GM23338 (cell line): ENCODE data around the gene CALCOCO1. TPM values are rescaled to one million over a fixed set of nuclear protein-coding genes. Genes with fewer than 3 reads are reported as not detected.

ENCODE experiments used
- ATAC-seq: fragments of 200-7000 bp; cut with Tn5 transposase; 3 replicates; pipeline ENCODE4 v1.9.1; 2020
- DNase-seq: peaks from one replicate; pipeline ENCODE4 v3.0.0-alpha.2; 2015; ENCODE audit warnings: low spot score
- H2AFZ ChIP-seq: fragments of 200-600 bp; sonication (generic); 2 replicates; pipeline ENCODE4 v1.8.0; 2016; ENCODE audit warnings: antibody characterized with exemption, mild to moderate bottlenecking, moderate library complexity
- H3F3A ChIP-seq: fragments of 200-600 bp; sonication (generic); replicated peaks from 2 replicates; pipeline ENCODE4 v1.8.0; 2017; ENCODE audit warnings: antibody characterized with exemption, mixed run types, low read depth
- H3K27ac ChIP-seq: fragments of 200-600 bp; sonication (generic); 2 replicates; pipeline ENCODE4 v1.6.1; 2016; ENCODE audit warnings: low read depth
- H3K27me3 ChIP-seq: fragments of 200-600 bp; sonication (generic); 2 replicates; pipeline ENCODE4 v1.8.0; 2016; ENCODE audit warnings: mild to moderate bottlenecking, mixed run types, moderate library complexity; ENCODE audit not compliant: insufficient read depth
- H3K36me3 ChIP-seq: fragments of 200-600 bp; sonication (generic); 2 replicates; pipeline ENCODE4 v1.8.0; 2016; ENCODE audit warnings: mild to moderate bottlenecking; ENCODE audit not compliant: insufficient read depth
- H3K4me1 ChIP-seq: fragments of 200-600 bp; sonication (generic); 2 replicates; pipeline ENCODE4 v1.8.0; 2016; ENCODE audit warnings: mild to moderate bottlenecking, moderate library complexity; ENCODE audit not compliant: insufficient read depth
- H3K4me2 ChIP-seq: fragments of 200-600 bp; sonication (generic); 2 replicates; pipeline ENCODE4 v1.7.1; 2017; ENCODE audit warnings: mixed run types
- H3K4me3 ChIP-seq: fragments of 200-600 bp; sonication (generic); 2 replicates; pipeline ENCODE4 v1.6.1; 2016; ENCODE audit warnings: mixed run types
- H3K79me2 ChIP-seq: fragments of 200-600 bp; sonication (generic); replicated peaks from 2 replicates; pipeline ENCODE4 v1.8.0; 2017; ENCODE audit warnings: mild to moderate bottlenecking; ENCODE audit not compliant: insufficient read depth
- H3K9me2 ChIP-seq: fragments of 200-600 bp; sonication (generic); 2 replicates; pipeline ENCODE4 v1.8.0; 2017; ENCODE audit not compliant: insufficient read depth
- H4K20me1 ChIP-seq: fragments of 200-600 bp; sonication (generic); replicated peaks from 2 replicates; pipeline ENCODE4 v1.8.0; 2017; ENCODE audit warnings: mild to moderate bottlenecking; ENCODE audit not compliant: insufficient read depth
- H3K27ac Mint-ChIP-seq: 2 replicates; pipeline ENCODE4 v1.8.0; 2020; ENCODE audit warnings: inconsistent platforms, mild to moderate bottlenecking, moderate library complexity, mixed read lengths
- H3K27me3 Mint-ChIP-seq: 3 replicates; pipeline ENCODE4 v1.8.0; 2022; ENCODE audit warnings: low read depth, mild to moderate bottlenecking, moderate library complexity, mixed read lengths, inconsistent platforms; ENCODE audit not compliant: insufficient read depth, poor library complexity
- H3K36me3 Mint-ChIP-seq: 3 replicates; pipeline ENCODE4 v1.8.0; 2021; ENCODE audit warnings: low read depth, mild to moderate bottlenecking, inconsistent platforms, moderate library complexity, mixed read lengths
- H3K4me1 Mint-ChIP-seq: 3 replicates; pipeline ENCODE4 v1.8.0; 2020; ENCODE audit warnings: mild to moderate bottlenecking, inconsistent platforms, mixed read lengths
- H3K4me3 Mint-ChIP-seq: 3 replicates; pipeline ENCODE4 v1.8.0; 2021; ENCODE audit warnings: moderate library complexity, mild to moderate bottlenecking, inconsistent platforms, mixed read lengths
- H3K9me3 Mint-ChIP-seq: 3 replicates; pipeline ENCODE4 v1.8.0; 2020; ENCODE audit warnings: moderate library complexity, mild to moderate bottlenecking, inconsistent platforms, mixed read lengths
- CREB1 ChIP-seq: fragments of 250-450 bp; sonication (Bioruptor Pico); IDR thresholded peaks from 2 replicates; pipeline ENCODE4 v1.5.0; 2020; ENCODE audit warnings: low read depth, mild to moderate bottlenecking, moderate library complexity
- CTCF ChIP-seq, 2 experiments: fragments of 200-600 bp in 1 of 2; sonication (generic) in 1 of 2; conservative IDR thresholded peaks; 2 replicates each; pipeline versions ENCODE4 v1.5.1 to v1.6.1; 2016 to 2017; ENCODE audit warnings: antibody characterized with exemption in 2 of 2, low read depth in 2 of 2, mild to moderate bottlenecking in 2 of 2, moderate library complexity in 1 of 2
- ETS1 ChIP-seq: IDR thresholded peaks from 2 replicates; pipeline ENCODE4 v1.6.1; 2016; ENCODE audit warnings: antibody characterized with exemption
- EZH2 ChIP-seq: fragments of 200-600 bp; sonication (generic); IDR thresholded peaks from one replicate; pipeline ENCODE4 v1.8.0; 2017; ENCODE audit warnings: antibody characterized with exemption, mild to moderate bottlenecking, low read depth; ENCODE audit not compliant: unreplicated experiment
- EZH2phosphoT487 ChIP-seq: fragments of 200-600 bp; sonication (generic); IDR thresholded peaks from one replicate; pipeline ENCODE4 v1.8.1; 2018; ENCODE audit warnings: antibody characterized with exemption; ENCODE audit not compliant: unreplicated experiment
- NANOG ChIP-seq: IDR thresholded peaks from 2 replicates; pipeline ENCODE4 v1.6.1; 2016; ENCODE audit warnings: antibody characterized with exemption, borderline replicate concordance
- POLR2AphosphoS5 ChIP-seq: IDR thresholded peaks from 2 replicates; pipeline ENCODE4 v1.6.1; 2016; ENCODE audit warnings: antibody characterized with exemption, low read depth
- REST ChIP-seq: IDR thresholded peaks from one replicate; pipeline ENCODE4 v1.6.1; 2018; ENCODE audit warnings: antibody characterized with exemption; ENCODE audit not compliant: unreplicated experiment
- STAT1 ChIP-seq: IDR thresholded peaks from one replicate; pipeline ENCODE4 v1.6.1; 2016; ENCODE audit warnings: antibody characterized with exemption; ENCODE audit not compliant: unreplicated experiment
- ZNF114 ChIP-seq: fragments of 250-450 bp; sonication (Bioruptor Pico); IDR thresholded peaks from 2 replicates; pipeline ENCODE4 v1.5.0; 2020; ENCODE audit warnings: mild to moderate bottlenecking, moderate library complexity
- ZNF331 ChIP-seq: fragments of 250-450 bp; sonication (Bioruptor Pico); IDR thresholded peaks from 2 replicates; pipeline ENCODE4 v1.5.0; 2020; ENCODE audit warnings: low read depth, mild to moderate bottlenecking, moderate library complexity
- long read RNA-seq: library from polyadenylated mRNA; unstranded; transcript quantifications from one replicate; pipeline ENCODE4 v2.0.0, GENCODE V29; 2020; ENCODE audit not compliant: unreplicated experiment
- polyA plus RNA-seq: library from polyadenylated mRNA; unstranded; fragments of >200 nt; fragmentation: Nextera tagmentation; extraction: Ambion mirVana; gene quantifications from 2 replicates; pipeline ENCODE4 v1.2.1, GENCODE V29; 2016
- total RNA-seq: library from RNA; depleted of rRNA; stranded (reverse); fragments of >200 nt; shearing (Covaris generic); gene quantifications from 2 replicates; pipeline ENCODE4 v1.2.3, GENCODE V29; 2014; rRNA removed

CALCOCO1 gene
- 20.4 and 21.3 TPM in 2 replicates for total RNA-seq
- 4.6 and 6.5 TPM in 2 replicates for polyA plus RNA-seq
- long read RNA-seq, partial matches to known transcripts: 2 of 4 reads
- long read RNA-seq, other reads (novel, unspliced or antisense): 2 of 4 reads

GRCh38 chr12:53727310-53728041 is at the start of gene CALCOCO1:
CALCOCO1 (minus strand) TSS chr12:53727452; CDS start chr12:53725242, 2,210 bp downstream.
- peaks cover under 1% of the 10 kb centered on the region; the same call in 1 of the 2 replicates for H3K27me3 ChIP-seq
- Mint-ChIP-seq H3K9me3 (peaks cover 2% of the 10 kb centered on the region; the same call in 2 of the 3 replicates), H3K4me1 (peaks cover 16% of the 10 kb centered on the region; the same call in 2 of the 3 replicates), H3K27ac (peak within 1 kb of the TSS; percentile 82), H3K27me3 (peaks cover 16% of the 10 kb centered on the region), H3K36me3 (no peaks in the 10 kb centered on the region), H3K4me3 (peak within 1 kb of the TSS; percentile 93)
- peak within 1 kb of the TSS; percentile 58 for H3K4me3 ChIP-seq
- TF ChIP-seq POLR2AphosphoS5 (peak; percentile 88), ETS1 (peak; percentile 100), NANOG (no peak), CREB1 (CRISPR knock-in tag) (peak; percentile 95), ZNF331 (CRISPR knock-in tag) (0 out of 2 replicates have a peak, but pooled peaks have one; percentile 27), EZH2 (no peak), ZNF114 (peak; percentile 77; the same call in 1 of the 2 replicates), STAT1 (no peak)
- no peaks in the 10 kb centered on the region for H3K79me2 ChIP-seq
- no peaks in the 10 kb centered on the region for H4K20me1 ChIP-seq
- no peaks in the 10 kb centered on the region for H3K9me2 ChIP-seq
- no peaks in the 10 kb centered on the region for H3K36me3 ChIP-seq
- peak; percentile 99 for DNase-seq
- H3F3A ChIP-seq: no peaks in the 10 kb centered on the region
- ATAC-seq: peak; percentile 99
- no peak within 1 kb of the TSS for H3K27ac ChIP-seq
- peaks cover 8% of the 10 kb centered on the region; the same call in 1 of the 2 replicates for H3K4me1 ChIP-seq
- peak within 1 kb of the TSS; percentile 77; the same call in 1 of the 2 replicates for H2AFZ ChIP-seq
- H3K4me2 ChIP-seq: peak within 1 kb of the TSS; percentile 73

GRCh38 chr12:53776872-53777271 is 49.6 kb upstream of the CALCOCO1 start:
- Histone ChIP-seq H3K9me2 (0 out of 2 replicates have a peak, but pooled peaks cover 5% of the 10 kb centered on the region), H4K20me1 (no peaks in the 10 kb centered on the region; the same call in 1 of the 2 replicates), H3K79me2 (no peaks in the 10 kb centered on the region), H3K4me2 (no peak overlapping the region), H3K27me3 (peaks cover 3% of the 10 kb centered on the region; the same call in 1 of the 2 replicates), H2AFZ (no peak overlapping the region), H3K27ac (no peak overlapping the region), H3K4me3 (no peak overlapping the region), H3K4me1 (no peaks in the 10 kb centered on the region), H3K36me3 (no peaks in the 10 kb centered on the region), H3F3A (no peaks in the 10 kb centered on the region)
- Mint-ChIP-seq H3K4me1 (peaks cover 15% of the 10 kb centered on the region), H3K36me3 (no peaks in the 10 kb centered on the region), H3K27me3 (peaks cover 4% of the 10 kb centered on the region), H3K4me3 (no peak overlapping the region), H3K27ac (no peak overlapping the region), H3K9me3 (no peaks in the 10 kb centered on the region)
- DNase-seq: no peak
- ATAC-seq: no peak
- no peak for TF ChIP-seq EZH2
- no peak for TF ChIP-seq REST
- TF ChIP-seq STAT1: no peak
- no peak for TF ChIP-seq NANOG
- no peak for TF ChIP-seq EZH2phosphoT487
- no peak for TF ChIP-seq ZNF331 (CRISPR knock-in tag)
- no peak for TF ChIP-seq CTCF (conservative IDR thresholded peaks at IDR 0.05; ENCODE audit: low read depth in 2 of 2)
- no peak for TF ChIP-seq ETS1
- TF ChIP-seq ZNF114: no peak
